K562 (cell line): ENCODE data around the gene XAB2. TPM values are rescaled to one million over a fixed set of nuclear protein-coding genes. Genes with fewer than 3 reads are reported as not detected.

Experiments used
- ATAC-seq: fragments of 200-7000 bp; cut with Tn5 transposase; 3 replicates; pipeline ENCODE4 v1.9.1; 2020; ENCODE audit warnings: moderate library complexity
- BruUV-seq: library from RNA; stranded (reverse); fragments of 400-500 nt; replicated peaks from 2 replicates; lab custom pipeline; 2021; lab: Mats Ljungman, UMichigan
- CTCF ChIA-PET: fragments of 300-600 bp; formaldehyde crosslinking; extraction: SDS; loops from one replicate; lab custom pipeline; 2021; ENCODE audit warnings: low intra/inter-chr PET ratio; lab: Yijun Ruan, JAX
- POLR2A ChIA-PET: fragments of 300-600, 350-650 bp; sonication (Branson Sonifier 250); formaldehyde crosslinking; extraction: SDS; loops from one replicate; lab custom pipeline; 2021; ENCODE audit warnings: antibody characterized with exemption, inconsistent platforms; lab: Yijun Ruan, JAX
- DNase-seq, 4 experiments: peaks; one replicate each; pipeline versions ENCODE4 v3.0.0 to v3.0.0-alpha.2; 2011 to 2018; ENCODE audit warnings: low spot score in 3 of 4, mixed read lengths in 3 of 4; ENCODE audit errors: extremely low read depth in 1 of 4
- FAIRE-seq: peaks from 2 replicates; lab custom pipeline; 2011; peaks lifted over from hg19 to GRCh38; lab: Jason Lieb, UNC
- H2AFZ ChIP-seq: 2 replicates; pipeline ENCODE4 v1.6.0; 2011; ENCODE audit warnings: low read depth, low read length, control low read depth, inconsistent platforms
- H3K27ac ChIP-seq: fragments of 200-600 bp; 3 replicates; pipeline ENCODE4 v1.8.0; 2011; ENCODE audit warnings: low read depth, mild to moderate bottlenecking, control low read depth, inconsistent platforms, low read length, moderate library complexity, mixed read lengths; ENCODE audit errors: extremely low read depth
- H3K27me3 ChIP-seq, 2 experiments: fragments of 300-600 bp in 1 of 2; 2 replicates in 1 of 2; 3 replicates in 1 of 2; pipeline versions ENCODE4 v1.6.0 to v1.8.0; 2011; ENCODE audit warnings: inconsistent platforms in 2 of 2, low read length in 2 of 2, mild to moderate bottlenecking in 1 of 2, mixed read lengths in 1 of 2, moderate library complexity in 1 of 2; ENCODE audit not compliant: control insufficient read depth in 2 of 2, insufficient read depth in 2 of 2
- H3K36me3 ChIP-seq: fragments of 300-600 bp; 3 replicates; pipeline ENCODE4 v1.8.0; 2011; ENCODE audit warnings: mild to moderate bottlenecking, low read length, inconsistent platforms; ENCODE audit not compliant: control insufficient read depth, insufficient read depth
- H3K4me1 ChIP-seq, 2 experiments: fragments of 200-600 bp in 1 of 2; replicated peaks in 1 of 2; 2 replicates in 1 of 2; 3 replicates in 1 of 2; pipeline versions ENCODE4 v1.5.1 to v1.8.0; 2011; ENCODE audit warnings: inconsistent platforms in 2 of 2, low read length in 2 of 2, mild to moderate bottlenecking in 1 of 2, mixed read lengths in 1 of 2, moderate library complexity in 1 of 2; ENCODE audit not compliant: control insufficient read depth in 2 of 2, insufficient read depth in 2 of 2
- H3K4me2 ChIP-seq: 2 replicates; pipeline ENCODE4 v1.6.1; 2011; ENCODE audit warnings: low read length, control low read depth, inconsistent platforms, mixed read lengths; ENCODE audit not compliant: insufficient read depth
- H3K4me3 ChIP-seq: fragments of 200-600 bp; sonication (generic), shearing (Covaris generic); 2 replicates; pipeline ENCODE4 v1.5.1; 2016; ENCODE audit warnings: control low read depth, inconsistent platforms
- H3K79me2 ChIP-seq: fragments of 200-600 bp; 3 replicates; pipeline ENCODE4 v1.8.0; 2011; ENCODE audit warnings: low read length, inconsistent platforms; ENCODE audit not compliant: control insufficient read depth, insufficient read depth
- H3K9ac ChIP-seq, 2 experiments: 2 replicates each; pipeline versions ENCODE4 v1.6.0 to v1.6.1; 2011; ENCODE audit warnings: low read depth in 2 of 2, low read length in 2 of 2, control low read depth in 1 of 2, inconsistent platforms in 1 of 2, mild to moderate bottlenecking in 1 of 2, mixed read lengths in 1 of 2; ENCODE audit not compliant: insufficient read depth in 1 of 2
- H3K9me1 ChIP-seq: one replicate; pipeline ENCODE4 v1.6.0; 2011; ENCODE audit warnings: inconsistent platforms, mild to moderate bottlenecking, low read length, moderate library complexity; ENCODE audit not compliant: control insufficient read depth, insufficient read depth
- H3K9me3 ChIP-seq: replicated peaks from 2 replicates; pipeline ENCODE4 v1.5.1; 2011; ENCODE audit warnings: low read depth, low read length, inconsistent platforms; ENCODE audit not compliant: control insufficient read depth, insufficient read depth
- H4K20me1 ChIP-seq: replicated peaks from 2 replicates; pipeline ENCODE4 v1.6.1; 2011; ENCODE audit warnings: low read length, inconsistent platforms, mixed read lengths; ENCODE audit not compliant: control insufficient read depth, insufficient read depth
- ELK3 ChIP-seq: fragments of 450-650 bp; formaldehyde crosslinking; IDR thresholded peaks from 2 replicates; pipeline ENCODE4 v1.4.0; 2020; ENCODE audit warnings: mild to moderate bottlenecking
- ESRRA ChIP-seq: fragments of 450-650 bp; IDR thresholded peaks from 2 replicates; pipeline ENCODE4 v1.6.1; 2014; ENCODE audit warnings: low read depth, mild to moderate bottlenecking, moderate library complexity, borderline replicate concordance
- EZH2 ChIP-seq: IDR thresholded peaks from 2 replicates; pipeline ENCODE4 v1.6.1; 2012; ENCODE audit warnings: low read depth, mild to moderate bottlenecking, inconsistent platforms, low read length, borderline replicate concordance
- FOXA1 ChIP-seq: fragments of 450-650 bp; IDR thresholded peaks from 2 replicates; pipeline ENCODE4 v1.6.1; 2016; ENCODE audit warnings: mild to moderate bottlenecking, borderline replicate concordance
- ILK ChIP-seq: fragments of 450-650 bp; IDR thresholded peaks from 2 replicates; pipeline ENCODE4 v1.6.1; 2016; ENCODE audit warnings: missing genetic modification characterization, low read depth, mild to moderate bottlenecking, missing compliant biosample characterization, moderate library complexity, borderline replicate concordance
- MED1 ChIP-seq: sonication (generic); formaldehyde crosslinking; IDR thresholded peaks from 2 replicates; pipeline ENCODE4 v1.8.1; 2023; ENCODE audit warnings: missing genetic modification reagents, borderline replicate concordance
- NFRKB ChIP-seq: fragments of 450-650 bp; IDR thresholded peaks from 2 replicates; pipeline ENCODE4 v1.6.1; 2016; ENCODE audit warnings: low read depth
- NFYB ChIP-seq: IDR thresholded peaks from 2 replicates; pipeline ENCODE4 v1.6.1; 2011; ENCODE audit warnings: mild to moderate bottlenecking, moderate library complexity; ENCODE audit not compliant: insufficient read length; ENCODE audit errors: extremely low read depth
- PHB2 ChIP-seq: fragments of 450-650 bp; IDR thresholded peaks from 2 replicates; pipeline ENCODE4 v1.6.1; 2017; ENCODE audit warnings: low read depth
- RBM39 ChIP-seq: fragments of 200-400 bp; formaldehyde crosslinking; optimal IDR thresholded peaks from 2 replicates; pipeline ENCODE3; 2018; ENCODE audit warnings: low read depth, low read length
- RHOXF2B ChIP-seq: fragments of 250-450 bp; sonication (Bioruptor Pico); conservative IDR thresholded peaks from 2 replicates; pipeline ENCODE4 v1.5.1; 2021
- SAFB ChIP-seq: fragments of 200-400 bp; formaldehyde crosslinking; IDR thresholded peaks from 2 replicates; pipeline ENCODE4 v1.6.1; 2017; ENCODE audit warnings: low read depth, low read length, borderline replicate concordance
- SP1 ChIP-seq: sonication (generic); formaldehyde crosslinking; IDR thresholded peaks from 2 replicates; pipeline ENCODE4 v1.8.1; 2022; ENCODE audit warnings: mild to moderate bottlenecking, missing genetic modification reagents
- SRSF3 ChIP-seq: fragments of 200-400 bp; formaldehyde crosslinking; IDR thresholded peaks from 2 replicates; pipeline ENCODE4 v1.6.1; 2016; ENCODE audit warnings: mild to moderate bottlenecking, low read length, moderate library complexity; ENCODE audit not compliant: insufficient read depth
- TAF7 ChIP-seq: fragments of 450-650 bp; IDR thresholded peaks from 2 replicates; pipeline ENCODE4 v1.6.1; 2016; ENCODE audit warnings: missing genetic modification characterization, missing compliant biosample characterization
- TBL1XR1 ChIP-seq, 2 experiments: IDR thresholded peaks; 2 replicates each; pipeline ENCODE4 v1.6.1; 2012; ENCODE audit warnings: improper control_type of control experiment in 2 of 2, low read length in 2 of 2, mild to moderate bottlenecking in 1 of 2
- TRIM28 ChIP-seq: fragments of 450-650 bp; IDR thresholded peaks from 2 replicates; pipeline ENCODE4 v1.6.1; 2017
- ZNF609 ChIP-seq: sonication (generic); formaldehyde crosslinking; IDR thresholded peaks from 2 replicates; pipeline ENCODE4 v1.8.1; 2023; ENCODE audit warnings: missing genetic modification reagents, mild to moderate bottlenecking, borderline replicate concordance
- WGBS: fragments of 100-300 bp; shearing (Covaris generic); methylation state at CpG from one replicate; pipeline ENCODE4 v1.1.6; 2016; ENCODE audit warnings: low coverage, mixed read lengths; ENCODE audit not compliant: insufficient coverage; ENCODE audit errors: missing lambda C conversion rate; 5-methylcytosine and 5-hydroxymethylcytosine counted together
- in situ Hi-C: fragments of 300-500 bp; cut with MboI; formaldehyde crosslinking; loops from 4 replicates; pipeline ENCODE4 v1.15.0; 2018; ENCODE audit warnings: inconsistent platforms, mixed read lengths
- intact Hi-C: fragments of 100-400 bp; cut with micrococcal nuclease; formaldehyde crosslinking; loops from 2 replicates; pipeline ENCODE4 v1.14.2; 2022
- polyA plus RNA-seq, 8 experiments: library from polyadenylated mRNA; depleted of rRNA in 4 of 8; stranded (reverse) in 5 of 8; unstranded in 3 of 8; fragments of >200 nt; fragmentation: Nextera tagmentation in 2 of 8; fragmentation: Illumina TruSeq in 1 of 8; extraction: Ambion mirVana in 2 of 8; extraction: Trizol in 1 of 8; gene quantifications; 2 replicates each; pipeline versions ENCODE4 v1.2.1 to v1.2.3, GENCODE V29; 2011 to 2014; ENCODE audit warnings: inconsistent platforms in 1 of 8, missing spikeins in 1 of 8
- total RNA-seq, 7 experiments: library from RNA; depleted of rRNA in 6 of 7; stranded (reverse); fragments of >200 nt in 6 of 7; fragmentation: Illumina TruSeq in 2 of 7; extraction: Trizol in 2 of 7; gene quantifications; 2 replicates each; pipeline versions ENCODE4 v1.2.1 to v1.2.3, GENCODE V29; 2011 to 2021; ENCODE audit warnings: low replicate concordance in 1 of 7

The XAB2 gene
- total and polyA plus RNA-seq, 9 of the 15 experiments (the other 6 are each of a cell fraction or from before 2014, with no cell fraction given) = 0.21 to 58.3 (median 20.0) TPM

GRCh38 chr19:7618771-7619510 is 10.4 kb downstream of the XAB2 start:
- in situ Hi-C loops = no loop called here
- H4K20me1 ChIP-seq = 0 out of 2 replicates have a peak, but pooled peaks cover 3% of the 10 kb centered on the region
- no peak overlapping the region for H3K27ac ChIP-seq
- 58% methylated on average over 17 of the region's 21 CpGs for WGBS
- no peak overlapping the region for H2AFZ ChIP-seq
- no peak overlapping the region for H3K4me3 ChIP-seq
- FAIRE-seq (no peak), ATAC-seq (peak; percentile 10), DNase-seq (no peak)
- no peaks in the 10 kb centered on the region for H3K79me2 ChIP-seq
- intact Hi-C loops = no loop called here
- BruUV-seq = no TSS peak
- peaks cover 0 to 6% of the 10 kb centered on the region in 2 experiments; a peak in 1 of 5 replicates for H3K27me3 ChIP-seq
- no peaks in the 10 kb centered on the region for H3K9me1 ChIP-seq
- H3K4me1 ChIP-seq = peaks cover 2 to 64% of the 10 kb centered on the region in 2 experiments; a peak in 4 of 5 replicates
- H3K9me3 ChIP-seq = no peaks in the 10 kb centered on the region
- ChIA-PET POLR2A (interaction anchor here (1.4 to 2.7 kb wide), 3 partner anchors 9 to 11 kb away, joined by 4 to 22 read pairs (median 5); partner anchors contain the start of genes PET100 and XAB2), CTCF (no interaction called here)
- peaks cover 47% of the 10 kb centered on the region; the same call in 2 of the 3 replicates for H3K36me3 ChIP-seq
- H3K9ac ChIP-seq = peak overlapping the region in 1 of 2 experiments; percentile 86; a peak in 2 of 4 replicates
- no peak overlapping the region for H3K4me2 ChIP-seq
- TF ChIP-seq FOXA1 (no peak), ZNF609 (CRISPR knock-in tag) (no peak), ILK (tag) (no peak), NFYB (no peak), EZH2 (no peak), TRIM28 (no peak), PHB2 (no peak), NFRKB (no peak), RBM39 (no peak), TBL1XR1 (IDR thresholded peaks at IDR 0.05; ENCODE audit: low read length in 2 of 2) (no peak), ESRRA (no peak), ELK3 (no peak), TAF7 (tag) (no peak), SRSF3 (no peak), MED1 (CRISPR knock-in tag) (no peak), SAFB (no peak), SP1 (no peak), RHOXF2B (no peak)
